GM12873 (cell line): ENCODE measurements around the gene CDC123.

Experiments
- CTCF ChIP-seq: IDR thresholded peaks from 2 replicates; pipeline ENCODE4 v1.5.1; 2012; ENCODE audit warnings: low read depth, mild to moderate bottlenecking, moderate library complexity, low read length, control low read depth; ENCODE audit not compliant: insufficient read depth; ENCODE audit errors: missing control alignments

Gene CDC123

DNA sequence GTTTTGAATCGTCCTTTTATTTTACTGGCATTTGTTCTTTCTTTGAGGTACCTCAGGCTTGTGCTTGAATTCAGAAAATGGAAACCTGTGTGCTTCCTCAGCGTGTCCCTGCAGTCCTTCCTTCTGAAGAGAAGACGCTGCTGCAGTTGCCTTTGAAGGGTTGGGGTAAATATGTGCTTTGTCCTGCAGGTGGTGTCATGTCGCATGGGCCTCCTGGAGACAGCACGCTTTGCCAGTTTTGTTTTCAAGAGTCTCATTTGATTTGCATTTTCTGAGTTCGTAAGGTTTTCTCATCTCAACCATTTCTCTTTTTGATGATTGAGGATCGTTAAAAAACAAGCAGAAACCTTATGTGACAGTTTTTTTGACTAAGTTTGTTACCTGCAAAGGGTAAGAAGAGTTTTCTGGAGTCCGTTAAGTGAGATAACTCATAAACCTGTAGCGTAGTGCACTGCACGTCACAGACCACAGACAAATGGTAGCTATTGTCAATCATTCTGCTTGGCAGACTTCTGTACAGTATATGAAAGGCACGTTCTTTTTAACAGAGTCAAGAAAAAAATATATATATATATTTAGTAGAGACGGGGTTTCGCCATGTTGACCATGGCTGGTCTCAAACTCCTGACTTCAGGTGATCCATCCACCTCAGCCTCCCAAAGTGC is 57.0 kb downstream of the CDC123 start:
- TF ChIP-seq CTCF: peak; percentile 64

DNA sequence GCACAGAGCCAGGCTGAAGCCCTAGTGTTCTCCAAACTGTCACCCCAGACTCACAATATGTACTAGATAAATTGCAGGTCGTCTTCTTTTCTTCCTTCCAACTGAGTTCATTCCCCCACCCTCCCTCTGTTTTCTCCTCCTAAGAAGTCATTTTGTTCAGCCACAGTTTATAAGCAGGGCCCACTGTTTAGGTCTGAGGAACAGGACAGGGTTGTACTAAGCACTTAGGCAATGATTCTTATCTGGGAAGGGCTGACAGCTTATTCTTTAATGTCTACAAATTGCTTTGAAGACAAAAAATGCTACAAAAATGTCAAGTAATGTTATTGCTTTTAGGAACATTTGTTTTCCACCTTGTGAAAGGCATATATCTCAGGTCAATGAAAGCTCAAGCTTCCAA is 59.1 kb downstream of the CDC123 start:
- TF ChIP-seq CTCF: no peak

- TF ChIP-seq CTCF: no peak
These were observed 64.0 kb downstream of the CDC123 start for GRCh38 chr10:12259988-12260387.

DNA sequence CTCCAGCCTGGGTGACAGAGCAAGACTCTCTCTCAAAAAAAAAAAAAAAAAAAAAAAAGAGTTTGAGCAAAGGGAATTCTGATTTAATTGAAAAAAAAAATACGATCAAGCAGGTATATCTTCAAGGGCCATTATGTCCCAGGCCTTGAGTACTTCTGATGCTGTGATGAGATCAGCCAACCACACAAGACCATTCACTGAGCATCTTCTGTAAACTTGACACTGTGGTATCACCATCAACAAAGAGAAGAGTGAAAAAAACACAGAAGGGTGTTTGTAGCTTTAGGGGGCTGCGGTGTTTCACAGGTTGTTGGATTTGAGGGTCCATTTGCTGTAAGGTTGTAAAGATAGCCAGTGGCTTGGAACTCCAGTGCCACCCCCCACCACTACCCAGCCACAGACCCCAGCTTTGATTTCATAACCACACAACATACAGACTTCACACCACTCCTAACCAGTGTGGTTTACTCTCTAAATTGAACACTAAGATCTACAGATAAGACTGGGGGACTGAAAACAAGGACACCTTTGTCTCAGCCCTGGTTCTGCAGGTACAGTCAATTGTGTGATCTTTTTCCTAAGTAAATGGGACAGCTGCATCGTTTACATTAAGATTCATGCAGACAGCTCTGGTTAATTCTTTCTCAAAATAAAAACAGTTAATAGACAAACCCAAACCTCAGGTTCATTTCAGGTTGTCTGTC is 66.4 kb downstream of the CDC123 start:
- TF ChIP-seq CTCF: no peak

DNA sequence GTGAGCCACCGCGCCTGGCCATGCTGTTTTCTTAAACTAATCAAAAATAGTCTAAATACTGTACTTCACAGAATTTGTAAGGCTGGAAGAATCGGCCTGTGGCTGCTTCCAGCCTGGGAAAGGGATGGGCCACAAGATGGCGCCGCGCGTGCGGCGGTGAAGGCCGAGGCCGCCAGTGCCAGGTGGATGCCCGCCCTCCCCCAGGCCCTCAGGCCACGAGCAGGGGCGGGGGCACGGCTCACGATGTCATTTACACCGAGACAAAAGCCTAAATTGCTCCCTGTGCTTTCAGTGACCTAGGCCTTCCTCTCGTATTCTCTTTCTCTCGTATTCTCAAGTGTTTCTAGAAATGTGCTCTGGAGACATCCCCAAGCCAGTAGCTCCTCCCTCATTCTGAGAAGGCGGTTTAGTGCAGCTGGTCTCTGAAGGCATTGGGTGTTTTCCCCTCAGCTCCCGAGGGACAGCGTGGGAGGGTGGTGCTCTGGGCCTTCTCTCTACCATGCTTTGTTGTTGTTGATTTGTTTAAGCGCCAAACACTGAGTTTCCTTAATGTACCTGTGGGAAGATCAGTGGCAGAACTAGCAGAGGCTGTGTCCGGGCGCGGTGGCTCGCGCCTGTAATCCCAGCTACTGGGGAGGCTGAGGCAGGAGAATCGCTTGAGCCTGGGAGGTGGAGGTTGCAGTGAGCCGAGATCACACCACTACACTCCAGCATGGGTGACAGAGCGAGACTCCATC is 68.4 kb downstream of the CDC123 start:
- peak; percentile 76 for TF ChIP-seq CTCF

DNA sequence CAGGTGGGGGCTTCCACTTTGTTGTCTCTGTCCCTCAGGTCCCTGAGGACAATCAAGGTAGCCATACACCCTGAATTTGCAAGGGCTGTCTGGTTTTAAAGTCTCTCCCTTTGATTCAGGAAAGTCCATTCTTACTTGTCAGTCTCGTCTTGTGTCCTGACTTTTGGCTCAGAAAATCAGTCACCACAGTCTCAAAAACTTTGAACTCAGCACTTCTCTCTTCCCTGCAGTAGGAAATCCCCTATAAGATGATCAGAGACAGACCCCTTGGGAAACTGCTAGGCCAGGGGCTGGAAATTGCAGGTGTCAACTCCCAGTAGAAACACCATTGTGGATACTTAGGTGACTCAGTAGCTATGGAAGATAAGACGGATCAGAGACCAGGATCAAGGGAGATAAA is 73.1 kb downstream of the CDC123 start:
- TF ChIP-seq CTCF: no peak

- TF ChIP-seq CTCF: no peak
These were observed 75.2 kb downstream of the CDC123 start for GRCh38 chr10:12271210-12271540.
